HepG2 (cell line): ENCODE results near the gene SERPINA6. TPM values are rescaled to one million over a fixed set of nuclear protein-coding genes. Genes with fewer than 3 reads are reported as not detected.

ENCODE experiments used
- ARHGAP35 ChIP-seq: sonication (generic); formaldehyde crosslinking; IDR thresholded peaks from 2 replicates; pipeline ENCODE4 v1.9.0; 2022; ENCODE audit warnings: mild to moderate bottlenecking, inconsistent platforms, moderate library complexity, missing genetic modification reagents, borderline replicate concordance
- FOXK2 ChIP-seq: fragments of 450-650 bp; IDR thresholded peaks from 2 replicates; pipeline ENCODE4 v1.6.1; 2016
- HNRNPK ChIP-seq: fragments of 200-400 bp; formaldehyde crosslinking; IDR thresholded peaks from 2 replicates; pipeline ENCODE4 v1.6.1; 2018; ENCODE audit warnings: low read length, low read depth, moderate library complexity, mild to moderate bottlenecking; ENCODE audit not compliant: poor library complexity, severe bottlenecking
- HNRNPL ChIP-seq: fragments of 200-400 bp; formaldehyde crosslinking; IDR thresholded peaks from 2 replicates; pipeline ENCODE4 v1.6.1; 2017; ENCODE audit warnings: mild to moderate bottlenecking, low read depth, low read length
- KAT2B ChIP-seq: fragments of 150-350 bp; IDR thresholded peaks from 2 replicates; pipeline ENCODE4 v1.6.1; 2014; ENCODE audit warnings: low read depth, low read length, borderline replicate concordance
- MTF1 ChIP-seq: sonication (generic); formaldehyde crosslinking; IDR thresholded peaks from 2 replicates; pipeline ENCODE4 v1.5.0; 2020; ENCODE audit warnings: missing genetic modification reagents
- NFE2 ChIP-seq: sonication (generic); formaldehyde crosslinking; IDR thresholded peaks from 2 replicates; pipeline ENCODE4 v1.4.0; 2020; ENCODE audit warnings: missing genetic modification reagents
- NFRKB ChIP-seq: fragments of 450-650 bp; IDR thresholded peaks from 2 replicates; pipeline ENCODE4 v1.6.1; 2017
- NR1H2 ChIP-seq: sonication (generic); formaldehyde crosslinking; IDR thresholded peaks from 2 replicates; pipeline ENCODE4 v1.8.1; 2022; ENCODE audit warnings: low read depth, missing genetic modification reagents, borderline replicate concordance
- SETDB1 ChIP-seq: sonication (generic); formaldehyde crosslinking; IDR thresholded peaks from 2 replicates; pipeline ENCODE4 v1.5.1; 2020; ENCODE audit warnings: missing genetic modification reagents, mild to moderate bottlenecking, borderline replicate concordance
- SMAD1 ChIP-seq: sonication (generic); formaldehyde crosslinking; IDR thresholded peaks from 2 replicates; pipeline ENCODE4 v1.4.0; 2020; ENCODE audit warnings: missing genetic modification reagents, low read depth, mild to moderate bottlenecking, borderline replicate concordance
- TAF1 ChIP-seq: sonication (generic); formaldehyde crosslinking; IDR thresholded peaks from 2 replicates; pipeline ENCODE4 v1.4.0; 2020; ENCODE audit warnings: missing genetic modification reagents
- XRCC5 ChIP-seq: fragments of 200-400 bp; formaldehyde crosslinking; optimal IDR thresholded peaks from 2 replicates; pipeline ENCODE3; 2017; ENCODE audit warnings: mild to moderate bottlenecking, low read length
- ZNF124 ChIP-seq: sonication (generic); formaldehyde crosslinking; IDR thresholded peaks from 2 replicates; pipeline ENCODE4 v1.4.0; 2020; ENCODE audit warnings: missing genetic modification reagents
- ZNF138 ChIP-seq: sonication (generic); formaldehyde crosslinking; IDR thresholded peaks from 2 replicates; pipeline ENCODE4 v1.5.0; 2020; ENCODE audit warnings: mild to moderate bottlenecking, low read depth, missing genetic modification reagents
- ZNF24 ChIP-seq: fragments of 450-650 bp; IDR thresholded peaks from 2 replicates; pipeline ENCODE4 v1.6.1; 2017; ENCODE audit warnings: antibody characterized with exemption, mild to moderate bottlenecking
- ZNF292 ChIP-seq: sonication (generic); formaldehyde crosslinking; IDR thresholded peaks from 2 replicates; pipeline ENCODE4 v1.8.1; 2022; ENCODE audit warnings: mild to moderate bottlenecking, low read depth, missing genetic modification reagents, borderline replicate concordance
- ZNF30 ChIP-seq: sonication (generic); formaldehyde crosslinking; IDR thresholded peaks from 2 replicates; pipeline ENCODE4 v1.5.0; 2020; ENCODE audit warnings: mild to moderate bottlenecking, missing genetic modification reagents
- ZNF335 ChIP-seq: sonication (generic); formaldehyde crosslinking; IDR thresholded peaks from 2 replicates; pipeline ENCODE4 v1.4.0; 2020; ENCODE audit warnings: missing genetic modification reagents
- ZNF383 ChIP-seq: sonication (generic); formaldehyde crosslinking; IDR thresholded peaks from 2 replicates; pipeline ENCODE4 v1.4.0; 2020; ENCODE audit warnings: missing genetic modification reagents, mild to moderate bottlenecking, borderline replicate concordance
- ZNF468 ChIP-seq: sonication (generic); formaldehyde crosslinking; IDR thresholded peaks from 2 replicates; pipeline ENCODE4 v1.8.0; 2022; ENCODE audit warnings: mild to moderate bottlenecking, moderate library complexity, missing genetic modification reagents
- ZNF761 ChIP-seq: sonication (generic); formaldehyde crosslinking; conservative IDR thresholded peaks from 2 replicates; pipeline ENCODE4 v1.4.0; 2020; ENCODE audit warnings: mild to moderate bottlenecking, missing genetic modification reagents
- ZNF768 ChIP-seq: sonication (generic); formaldehyde crosslinking; IDR thresholded peaks from 2 replicates; pipeline ENCODE4 v1.4.0; 2020; ENCODE audit warnings: missing genetic modification reagents
- ZNF777 ChIP-seq: sonication (generic); formaldehyde crosslinking; IDR thresholded peaks from 2 replicates; pipeline ENCODE4 v1.4.0; 2020; ENCODE audit warnings: missing genetic modification reagents
- ZNF792 ChIP-seq: IDR thresholded peaks from 2 replicates; pipeline ENCODE4 v1.6.1; 2016
- ZNF839 ChIP-seq: sonication (generic); formaldehyde crosslinking; IDR thresholded peaks from 2 replicates; pipeline ENCODE4 v1.4.0; 2020; ENCODE audit warnings: missing genetic modification reagents, mild to moderate bottlenecking, borderline replicate concordance
- polyA plus RNA-seq, 8 experiments: library from polyadenylated mRNA; depleted of rRNA in 3 of 8; stranded (reverse) in 7 of 8; unstranded in 1 of 8; fragments of >200 nt; fragmentation: Illumina TruSeq in 4 of 8; extraction: Trizol in 4 of 8; gene quantifications; 2 replicates each; pipeline versions ENCODE4 v1.2.1 to v1.2.3, GENCODE V29; 2011 to 2016; ENCODE audit warnings: low read depth in 4 of 8, missing spikeins in 1 of 8, mixed read lengths in 1 of 8; ENCODE audit not compliant: insufficient read depth in 1 of 8
- total RNA-seq, 5 experiments: library from RNA; depleted of rRNA; stranded (reverse); fragments of >200 nt; fragmentation: Illumina TruSeq; extraction: Trizol; gene quantifications; 2 replicates each; pipeline ENCODE4 v1.2.3, GENCODE V29; 2016; ENCODE audit warnings: low read depth in 1 of 5
- TF ChIP-seq, protein P1 (sequence below): sonication (generic); formaldehyde crosslinking; IDR thresholded peaks from 2 replicates; pipeline ENCODE4 v1.4.0; 2020; ENCODE audit warnings: missing genetic modification reagents
- TF ChIP-seq, protein P2 (sequence below): sonication (generic); formaldehyde crosslinking; conservative IDR thresholded peaks from 2 replicates; pipeline ENCODE4 v1.5.0; 2020; ENCODE audit warnings: missing genetic modification reagents
- TF ChIP-seq, protein P3 (sequence below): sonication (generic); formaldehyde crosslinking; IDR thresholded peaks from 2 replicates; pipeline ENCODE4 v1.4.0; 2020; ENCODE audit warnings: mild to moderate bottlenecking, missing genetic modification reagents

The SERPINA6 gene
- total and polyA plus RNA-seq, 2 of the 13 experiments (the other 11 are each of a cell fraction or from before 2014, with no cell fraction given) = 260 to 333 TPM

DNA sequence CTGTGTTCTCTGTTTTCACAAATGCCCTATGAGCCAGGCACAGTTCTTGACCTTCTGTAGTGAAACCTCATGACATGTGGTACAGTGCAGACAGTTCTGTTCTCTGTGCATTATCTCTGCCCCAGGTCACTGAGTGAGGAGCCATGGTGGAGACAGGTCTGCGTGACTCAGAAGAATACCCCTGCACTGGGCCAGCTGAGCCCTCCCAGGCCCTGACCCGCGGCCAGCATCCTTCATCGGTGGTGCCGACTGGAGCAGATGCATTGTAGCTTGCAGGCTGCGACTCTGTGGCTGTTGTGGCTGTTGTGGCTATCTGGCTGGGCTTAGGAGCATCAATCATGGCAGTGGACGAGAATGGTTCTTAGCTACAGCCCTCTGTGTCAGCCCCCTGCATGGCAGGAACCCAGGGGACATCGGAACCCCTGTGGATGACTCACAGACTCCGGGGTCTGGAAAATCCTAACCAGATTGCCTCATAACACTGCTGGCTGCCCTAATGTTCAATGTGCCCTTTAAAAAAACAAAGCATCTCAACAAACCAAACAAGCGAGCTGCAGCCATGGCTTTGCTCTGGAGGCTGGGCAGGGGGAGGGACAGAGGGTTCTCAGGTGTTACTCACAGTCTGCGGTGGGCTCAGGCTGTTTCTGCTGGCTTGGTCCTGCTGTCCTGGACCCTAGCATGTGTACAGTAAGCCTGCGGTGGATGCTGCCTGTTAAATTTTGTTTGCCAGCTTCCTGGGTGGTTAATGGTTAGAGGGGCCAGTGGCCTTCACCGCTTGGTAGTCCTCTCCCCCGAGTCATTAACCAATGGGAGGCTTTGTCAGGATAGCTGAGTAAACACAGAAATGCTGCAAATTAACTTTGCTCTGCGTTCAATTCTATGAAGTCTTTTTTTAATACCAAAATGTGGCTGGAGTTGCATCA is at the start of gene SERPINA6 (continued):
- TF ChIP-seq, protein P1, sequence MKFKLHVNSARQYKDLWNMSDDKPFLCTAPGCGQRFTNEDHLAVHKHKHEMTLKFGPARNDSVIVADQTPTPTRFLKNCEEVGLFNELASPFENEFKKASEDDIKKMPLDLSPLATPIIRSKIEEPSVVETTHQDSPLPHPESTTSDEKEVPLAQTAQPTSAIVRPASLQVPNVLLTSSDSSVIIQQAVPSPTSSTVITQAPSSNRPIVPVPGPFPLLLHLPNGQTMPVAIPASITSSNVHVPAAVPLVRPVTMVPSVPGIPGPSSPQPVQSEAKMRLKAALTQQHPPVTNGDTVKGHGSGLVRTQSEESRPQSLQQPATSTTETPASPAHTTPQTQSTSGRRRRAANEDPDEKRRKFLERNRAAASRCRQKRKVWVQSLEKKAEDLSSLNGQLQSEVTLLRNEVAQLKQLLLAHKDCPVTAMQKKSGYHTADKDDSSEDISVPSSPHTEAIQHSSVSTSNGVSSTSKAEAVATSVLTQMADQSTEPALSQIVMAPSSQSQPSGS (CRISPR knock-in tag) = no peak; the same call in 1 of the 2 replicates
- TF ChIP-seq FOXK2 (peak; percentile 64; the same call in 1 of the 2 replicates), XRCC5 (peak; percentile 10), MTF1 (CRISPR knock-in tag) (no peak), NR1H2 (no peak), ZNF124 (CRISPR knock-in tag) (no peak), ZNF792 (CRISPR knock-in tag) (peak; percentile 66), ZNF768 (CRISPR knock-in tag) (0 out of 2 replicates have a peak, but pooled peaks have one; percentile 12), HNRNPL (0 out of 2 replicates have a peak, but pooled peaks have one; percentile 21), ZNF383 (CRISPR knock-in tag) (no peak), NFE2 (CRISPR knock-in tag) (no peak), SMAD1 (CRISPR knock-in tag) (0 out of 2 replicates have a peak, but pooled peaks have one; percentile 57), TAF1 (CRISPR knock-in tag) (peak; percentile 75; the same call in 1 of the 2 replicates), ZNF777 (CRISPR knock-in tag) (no peak), ZNF761 (CRISPR knock-in tag) (no peak), ZNF335 (no peak), ZNF30 (no peak), HNRNPK (no peak), ZNF839 (no peak), NFRKB (no peak), ARHGAP35 (no peak), ZNF468 (no peak), SETDB1 (CRISPR knock-in tag) (no peak), ZNF24 (no peak), KAT2B (no peak), ZNF138 (CRISPR knock-in tag) (no peak), ZNF292 (CRISPR knock-in tag) (peak; percentile 72)
- TF ChIP-seq, protein P2, sequence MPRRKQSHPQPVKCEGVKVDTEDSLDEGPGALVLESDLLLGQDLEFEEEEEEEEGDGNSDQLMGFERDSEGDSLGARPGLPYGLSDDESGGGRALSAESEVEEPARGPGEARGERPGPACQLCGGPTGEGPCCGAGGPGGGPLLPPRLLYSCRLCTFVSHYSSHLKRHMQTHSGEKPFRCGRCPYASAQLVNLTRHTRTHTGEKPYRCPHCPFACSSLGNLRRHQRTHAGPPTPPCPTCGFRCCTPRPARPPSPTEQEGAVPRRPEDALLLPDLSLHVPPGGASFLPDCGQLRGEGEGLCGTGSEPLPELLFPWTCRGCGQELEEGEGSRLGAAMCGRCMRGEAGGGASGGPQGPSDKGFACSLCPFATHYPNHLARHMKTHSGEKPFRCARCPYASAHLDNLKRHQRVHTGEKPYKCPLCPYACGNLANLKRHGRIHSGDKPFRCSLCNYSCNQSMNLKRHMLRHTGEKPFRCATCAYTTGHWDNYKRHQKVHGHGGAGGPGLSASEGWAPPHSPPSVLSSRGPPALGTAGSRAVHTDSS (CRISPR knock-in tag) = no peak
- TF ChIP-seq, protein P3, sequence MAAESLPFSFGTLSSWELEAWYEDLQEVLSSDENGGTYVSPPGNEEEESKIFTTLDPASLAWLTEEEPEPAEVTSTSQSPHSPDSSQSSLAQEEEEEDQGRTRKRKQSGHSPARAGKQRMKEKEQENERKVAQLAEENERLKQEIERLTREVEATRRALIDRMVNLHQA (CRISPR knock-in tag) = no peak
